Left ventricle myocardium superior (tissue), 1 donor: ENCODE data around the gene PRRG2. TPM values are rescaled to one million over a fixed set of nuclear protein-coding genes. Genes with fewer than 3 reads are reported as not detected.

Source experiments
- ATAC-seq: fragments of 200-7000 bp; cut with Tn5 transposase; one replicate; pipeline ENCODE4 v1.9.1; 2020; ENCODE audit warnings: mild to moderate bottlenecking, moderate library complexity
- DNase-seq: peaks from one replicate; pipeline ENCODE4 v3.0.0-alpha.2; 2020
- intact Hi-C: fragments of 100-400 bp; cut with micrococcal nuclease; formaldehyde crosslinking; loops from one replicate; pipeline ENCODE4 v1.11.0; 2022
- total RNA-seq: library from RNA; stranded (reverse); fragmentation: NEBNext Ultra II Directional; extraction: Animal tissue kit (Norgen Biotek cat#: 25700); gene quantifications from one replicate; pipeline ENCODE4 v1.2.1, GENCODE V29; 2021
- donor health status: DM: no; HTN: yes; CAD: no; lungs with severe emphysema.

Gene PRRG2
- total RNA-seq, 1 donor from 2014 or later, result 1.3 TPM

DNA sequence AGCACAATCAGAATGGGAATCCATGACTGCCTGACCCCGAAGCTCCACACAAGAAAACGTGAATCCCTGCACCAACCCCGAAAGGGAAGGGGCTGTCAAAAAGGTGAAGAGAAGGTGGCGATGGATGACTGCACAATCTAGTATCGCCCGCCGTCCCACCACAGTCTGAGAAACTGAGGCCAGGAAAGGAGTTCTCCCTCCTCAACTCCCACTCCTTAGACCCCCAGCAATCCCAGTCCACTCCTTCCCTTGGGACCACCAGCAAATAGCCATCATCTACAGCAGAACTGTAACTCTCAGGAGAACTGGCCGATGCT, 1.2 kb upstream of the PRRG2 start:
- intact Hi-C loops, result no loop called here
- ATAC-seq (peak; percentile 4), DNase-seq (no peak)

DNA sequence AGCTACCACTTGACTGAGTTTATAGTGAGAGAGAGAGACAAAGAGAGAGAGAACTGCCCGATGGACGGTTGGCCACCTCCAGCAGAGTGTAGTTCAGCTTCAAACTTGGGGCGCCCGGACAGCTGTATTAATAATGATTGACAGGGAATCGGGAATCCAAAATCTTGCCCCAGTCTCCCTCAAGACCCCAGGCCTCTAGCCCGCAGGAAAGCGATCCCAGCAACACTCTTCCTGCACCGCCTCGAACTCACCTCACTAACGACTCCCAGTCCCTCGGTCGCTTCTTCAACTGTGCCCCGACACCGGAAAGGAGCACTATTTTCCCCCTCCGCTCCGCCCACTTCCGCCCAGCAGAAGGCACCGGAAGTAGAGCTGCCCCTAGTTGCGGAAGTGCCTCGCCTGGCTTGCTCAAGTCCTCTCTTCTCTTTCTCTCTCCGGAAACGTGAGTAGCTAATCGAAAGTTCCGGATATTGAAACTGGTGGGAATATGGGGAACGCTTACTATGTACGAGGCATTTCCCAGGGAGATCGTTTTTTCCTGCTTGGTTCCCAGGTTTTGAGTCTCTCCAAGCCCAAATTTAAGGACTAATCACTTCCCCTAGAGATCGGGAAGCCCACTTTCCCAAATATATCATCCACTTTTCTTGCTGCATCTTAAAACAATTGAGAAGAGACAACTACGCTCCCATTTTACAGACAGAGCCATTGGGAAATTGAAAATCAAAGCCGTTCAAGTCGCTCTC, 681 bp upstream of the PRRG2 start, which contains the start of gene NOSIP:
Gene NOSIP (minus strand): TSS at position 293 of the 743 bp plus-strand sequence. CDS start 19,865 bp downstream, outside the sequence.
- intact Hi-C loops, result no loop called here
- ATAC-seq (peak; percentile 98), DNase-seq (peak; percentile 95)

DNA sequence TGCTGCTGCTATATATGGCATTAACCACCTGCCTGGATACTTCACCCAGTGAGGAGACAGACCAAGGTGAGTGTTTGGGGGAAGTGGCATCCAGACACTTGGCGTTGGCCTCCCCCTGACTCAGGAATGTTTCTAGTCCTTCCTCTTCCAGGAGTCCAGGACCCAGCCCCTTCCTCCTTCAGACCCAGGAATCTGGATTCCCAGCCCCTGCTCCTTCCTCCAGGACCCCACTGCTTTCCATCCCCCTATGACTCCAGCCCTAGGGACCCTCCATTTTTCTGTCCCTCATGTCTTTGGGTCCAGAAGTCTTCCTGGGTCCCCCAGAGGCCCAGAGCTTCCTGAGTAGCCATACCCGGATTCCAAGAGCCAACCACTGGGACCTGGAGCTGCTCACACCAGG, 2.1 kb downstream of the PRRG2 start:
- intact Hi-C loops, result no loop called here
- ATAC-seq (no peak), DNase-seq (no peak)

DNA sequence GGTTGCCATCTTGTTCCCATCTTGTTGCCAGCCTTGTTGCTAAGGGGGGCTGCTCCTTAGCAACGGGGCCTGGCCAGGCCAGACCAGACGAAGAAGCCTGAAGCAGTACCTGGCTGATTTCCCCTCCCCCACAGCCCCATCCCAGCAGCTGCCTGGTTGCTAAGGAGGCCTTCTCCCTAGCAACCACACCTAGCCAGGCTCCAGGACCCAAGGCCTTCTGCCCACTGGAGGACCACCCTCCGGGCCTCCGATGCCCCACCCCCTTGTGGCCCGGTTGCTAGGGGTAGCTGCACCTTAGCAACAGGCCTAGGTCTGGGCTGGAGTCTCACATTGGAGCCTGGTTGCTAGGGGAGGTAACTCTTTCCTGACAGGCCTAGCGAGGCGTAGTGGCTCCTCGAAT, 3.9 kb downstream of the PRRG2 start:
- DNase-seq (no peak), ATAC-seq (no peak)
- intact Hi-C loops, result no loop called here

DNA sequence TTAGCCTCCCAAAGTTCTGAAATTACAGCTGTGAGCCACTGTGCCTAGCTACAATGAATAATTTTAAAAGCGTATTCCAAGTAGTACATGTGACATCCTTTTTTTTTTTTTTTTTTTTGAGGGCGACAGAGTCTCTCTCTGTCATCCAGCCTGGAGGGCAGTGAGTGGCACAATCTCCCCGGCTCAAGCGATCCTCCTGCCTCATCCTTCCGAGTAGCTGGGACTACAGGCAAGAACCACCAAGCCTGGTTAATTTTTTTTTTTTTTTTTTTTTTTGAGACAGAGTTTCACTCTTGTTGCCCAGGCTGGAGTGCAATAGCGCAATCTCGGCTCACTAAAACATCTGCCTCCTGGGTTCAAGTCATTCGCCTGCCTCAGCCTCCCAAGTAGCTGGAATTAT, 6.1 kb downstream of the PRRG2 start:
- ATAC-seq, result no peak
- no peak for DNase-seq

DNA sequence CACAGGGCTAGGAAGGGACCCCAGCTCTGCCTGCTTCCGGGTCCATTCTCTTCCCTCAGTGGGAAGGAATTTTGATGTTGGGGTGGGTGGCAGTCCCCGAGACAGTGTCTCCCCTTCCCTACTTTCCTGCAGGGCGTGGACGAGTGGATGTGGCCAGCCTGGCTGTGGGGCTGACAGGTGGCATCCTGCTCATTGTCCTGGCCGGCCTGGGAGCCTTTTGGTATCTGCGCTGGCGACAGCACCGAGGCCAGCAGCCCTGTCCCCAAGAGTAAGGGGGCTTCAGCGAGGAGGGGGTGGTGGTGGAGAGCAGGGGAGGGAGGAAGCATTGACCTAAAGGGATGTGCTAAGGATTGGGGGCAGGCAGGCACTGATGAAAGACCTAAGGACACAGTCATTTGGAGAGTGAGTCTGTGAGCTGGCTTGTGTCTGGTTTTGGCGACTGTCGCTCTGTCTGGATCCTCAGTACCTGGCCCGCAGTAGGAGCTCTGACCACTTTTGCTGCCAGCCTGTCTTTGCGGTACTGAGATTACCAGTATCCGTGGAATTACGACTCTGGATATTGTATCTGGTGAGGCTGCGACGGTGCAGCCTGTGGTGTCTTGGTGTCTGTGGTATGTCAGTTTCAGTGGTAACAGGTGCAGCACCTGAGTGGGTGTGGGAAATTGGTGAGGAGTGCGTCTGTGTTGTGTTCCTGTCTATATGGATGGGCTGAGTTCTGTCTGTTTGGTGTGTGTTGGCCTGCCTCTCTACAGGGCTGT, 7.4 kb downstream of the PRRG2 start:
- intact Hi-C loops, result no loop called here
- ATAC-seq (no peak), DNase-seq (no peak)

More for the DNA sequence above, 6.1 kb downstream of the PRRG2 start:
- intact Hi-C loops, result no loop called here

DNA sequence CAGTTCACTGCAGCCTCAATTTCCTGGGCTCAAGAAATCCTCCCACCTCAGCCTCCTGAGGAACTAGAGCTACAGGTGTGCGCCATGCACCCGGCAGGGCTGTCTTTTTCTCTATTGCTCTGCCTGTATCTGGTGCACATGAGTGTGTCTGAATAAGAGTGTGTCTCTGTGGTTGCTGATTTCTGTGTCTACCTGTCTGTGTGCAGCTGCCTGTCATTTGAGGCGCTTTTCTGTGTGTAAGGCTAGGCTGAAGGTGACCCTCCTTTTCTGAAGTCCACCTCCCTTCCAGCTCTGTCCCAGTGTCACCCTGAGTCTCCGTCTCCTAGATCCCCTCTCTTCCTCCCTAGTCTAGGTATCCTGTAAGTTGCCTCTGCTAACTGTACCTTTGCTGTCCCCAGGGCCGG, 8.4 kb downstream of the PRRG2 start:
- intact Hi-C loops, result no loop called here
- ATAC-seq (no peak), DNase-seq (no peak)

DNA sequence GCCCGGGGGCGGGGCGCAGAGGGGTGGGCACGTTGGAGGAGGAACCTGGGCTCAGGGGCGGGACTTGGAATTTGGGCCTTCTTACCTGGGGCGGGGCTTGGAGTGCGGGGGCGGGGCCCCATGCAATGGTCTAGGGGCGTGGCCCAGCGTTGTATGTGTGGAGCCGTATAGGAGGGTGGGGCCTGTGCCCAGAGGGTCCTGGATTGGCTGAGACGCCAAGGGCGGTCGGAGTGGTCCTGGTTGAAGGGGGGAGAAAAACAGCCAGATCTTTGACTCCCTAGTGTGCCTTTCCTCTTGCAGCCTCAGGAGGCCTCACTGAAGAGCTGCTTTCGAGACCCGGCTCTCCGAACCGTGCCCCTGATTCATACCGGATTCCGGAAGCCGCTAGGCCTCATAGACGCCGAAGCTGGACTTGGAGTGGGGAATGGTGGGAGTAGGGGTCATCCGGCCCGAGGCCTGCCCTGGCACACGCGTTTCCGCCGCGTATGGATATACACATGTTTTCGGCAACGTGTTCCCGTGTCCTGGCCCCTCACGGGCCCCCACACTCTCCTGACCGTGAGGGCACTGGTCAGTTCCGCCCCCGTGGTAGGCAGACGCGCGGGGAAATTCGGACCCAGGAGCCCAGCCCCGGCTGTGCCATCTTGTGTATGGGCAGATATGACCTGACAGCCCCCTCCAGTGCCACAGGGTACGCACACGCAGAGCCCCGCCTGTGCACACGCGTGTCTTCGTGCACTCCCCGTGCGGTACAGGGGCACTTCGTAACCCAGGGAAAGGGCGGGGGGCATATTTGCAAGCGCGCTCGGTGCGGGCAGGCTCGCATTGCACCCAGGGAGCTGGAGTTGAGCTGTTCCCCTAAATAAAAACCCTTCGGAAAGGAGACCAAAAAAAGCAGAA, 9.2 kb downstream of the PRRG2 start:
- intact Hi-C loops, result no loop called here
- DNase-seq (peak; percentile 97), ATAC-seq (peak; percentile 84)

DNA sequence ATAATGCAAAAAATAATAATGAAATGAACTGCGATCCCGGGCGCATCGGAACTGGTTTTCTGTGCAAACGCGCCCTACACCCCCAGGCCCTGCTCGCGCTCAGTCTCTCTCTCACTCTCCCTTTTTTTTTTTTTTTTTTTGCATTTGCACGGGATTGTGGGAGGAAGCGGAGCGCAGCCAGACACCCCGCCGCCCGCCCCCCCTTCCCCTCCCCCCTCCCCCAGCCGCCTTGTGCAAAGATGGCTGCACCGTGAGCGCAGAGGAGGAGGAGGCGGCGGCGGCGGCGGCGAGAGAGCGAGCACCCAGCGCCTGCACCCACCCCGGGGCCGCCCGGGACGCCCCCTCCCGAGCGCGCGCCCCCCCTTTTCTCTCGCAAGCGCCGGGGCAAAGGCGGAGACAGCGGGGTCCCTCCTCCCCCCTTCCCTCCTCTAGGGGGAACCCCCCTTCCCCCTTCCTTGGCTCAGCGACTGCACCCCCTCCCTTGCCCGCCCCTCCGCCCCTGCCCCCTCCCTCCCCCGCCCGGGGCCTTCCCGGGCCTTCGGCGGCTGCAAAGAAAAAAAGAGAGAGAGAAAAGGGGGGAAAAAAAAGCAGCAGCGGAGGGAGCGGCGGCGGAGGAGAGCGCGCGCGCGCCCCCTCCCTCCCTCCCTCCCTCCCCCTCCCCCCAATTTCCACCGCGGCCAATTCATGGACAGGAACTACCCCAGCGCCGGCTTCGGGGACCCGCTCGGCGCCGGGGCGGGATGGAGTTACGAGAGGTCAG, 10.0 kb downstream of the PRRG2 start, which contains the start of gene PRR12:
Gene PRR12 (plus strand): TSS at position 212 of the 760 bp plus-strand sequence. CDS start 473 bp downstream, at position 685.
- DNase-seq (peak; percentile 77), ATAC-seq (peak; percentile 69)
- intact Hi-C loops, result no loop called here

DNA sequence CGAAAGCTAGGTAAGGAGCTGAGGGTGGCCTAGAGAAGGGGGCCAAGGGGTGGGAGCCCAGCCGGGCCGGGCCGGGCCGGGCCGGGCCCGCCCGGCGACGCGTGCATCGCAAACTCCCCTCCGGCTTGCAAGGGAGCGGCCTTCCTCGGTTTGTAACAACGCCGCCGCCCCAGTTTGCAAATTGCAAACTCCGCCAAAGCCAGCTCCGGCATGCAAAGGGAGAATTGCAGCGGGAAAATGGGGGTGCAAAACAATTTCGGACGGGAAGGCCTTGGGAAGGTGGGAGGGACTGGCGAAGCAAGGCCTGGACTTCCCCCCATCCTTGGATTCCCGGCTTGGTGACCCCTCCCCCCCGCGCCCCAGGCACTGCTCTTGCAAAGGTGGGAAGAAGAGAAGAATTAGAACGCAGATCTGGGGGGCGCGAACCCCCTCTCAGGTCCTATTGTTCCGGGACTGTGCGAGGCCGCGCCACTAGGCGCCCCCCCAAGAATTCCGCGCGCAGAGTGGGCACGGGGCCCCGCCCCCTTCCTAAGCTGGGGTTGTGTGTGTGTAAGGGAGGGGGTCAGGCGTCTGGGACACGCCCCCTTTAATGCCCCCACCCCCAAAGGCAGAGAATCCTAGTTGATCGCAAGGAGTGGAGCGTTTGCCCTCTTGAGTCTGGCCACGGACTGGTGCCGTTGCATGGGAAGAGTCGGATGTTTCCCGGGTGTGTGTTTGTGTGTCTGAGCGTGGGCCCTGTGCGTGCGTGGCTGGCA, 10.8 kb downstream of the PRRG2 start:
- ATAC-seq, result peak; percentile 2
- intact Hi-C loops, result no loop called here
- DNase-seq, result peak; percentile 65

DNA sequence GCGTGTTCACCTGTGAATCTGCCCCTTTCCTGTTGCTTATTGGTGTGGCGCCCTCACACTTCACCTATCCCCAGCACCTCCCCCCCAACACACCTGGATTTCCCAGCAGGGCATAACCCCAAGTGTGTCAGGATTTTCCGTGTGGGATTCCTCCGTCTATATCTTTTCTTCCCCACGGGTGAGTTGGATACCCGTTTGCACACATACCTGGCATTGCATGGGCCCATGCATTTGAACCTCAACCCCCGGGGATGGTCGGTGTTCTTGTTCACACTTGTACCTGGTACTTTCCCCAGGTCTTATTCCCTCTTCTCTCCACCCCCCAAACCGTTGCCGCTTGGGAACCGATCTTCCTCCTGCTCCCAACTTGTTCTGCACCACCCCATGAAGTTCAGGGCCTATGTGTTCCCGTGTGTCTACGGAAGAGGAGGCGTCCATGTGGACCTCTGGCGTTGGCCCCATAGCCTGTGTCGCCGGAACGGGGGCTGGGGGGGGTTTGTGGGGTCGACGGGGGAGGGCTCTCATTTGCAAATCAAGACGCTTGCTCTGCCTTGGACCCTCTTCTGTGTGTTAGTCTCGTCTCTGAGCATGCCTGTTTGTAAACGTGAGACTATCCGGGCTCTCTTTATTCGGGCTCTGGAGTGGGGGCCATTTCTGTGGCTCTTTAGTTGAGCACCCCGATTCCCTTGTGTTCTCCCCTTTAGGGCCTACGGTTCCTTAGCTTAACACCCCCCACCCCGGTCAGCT, 11.5 kb downstream of the PRRG2 start:
- intact Hi-C loops, result no loop called here
- ATAC-seq, result no peak
- no peak for DNase-seq

DNA sequence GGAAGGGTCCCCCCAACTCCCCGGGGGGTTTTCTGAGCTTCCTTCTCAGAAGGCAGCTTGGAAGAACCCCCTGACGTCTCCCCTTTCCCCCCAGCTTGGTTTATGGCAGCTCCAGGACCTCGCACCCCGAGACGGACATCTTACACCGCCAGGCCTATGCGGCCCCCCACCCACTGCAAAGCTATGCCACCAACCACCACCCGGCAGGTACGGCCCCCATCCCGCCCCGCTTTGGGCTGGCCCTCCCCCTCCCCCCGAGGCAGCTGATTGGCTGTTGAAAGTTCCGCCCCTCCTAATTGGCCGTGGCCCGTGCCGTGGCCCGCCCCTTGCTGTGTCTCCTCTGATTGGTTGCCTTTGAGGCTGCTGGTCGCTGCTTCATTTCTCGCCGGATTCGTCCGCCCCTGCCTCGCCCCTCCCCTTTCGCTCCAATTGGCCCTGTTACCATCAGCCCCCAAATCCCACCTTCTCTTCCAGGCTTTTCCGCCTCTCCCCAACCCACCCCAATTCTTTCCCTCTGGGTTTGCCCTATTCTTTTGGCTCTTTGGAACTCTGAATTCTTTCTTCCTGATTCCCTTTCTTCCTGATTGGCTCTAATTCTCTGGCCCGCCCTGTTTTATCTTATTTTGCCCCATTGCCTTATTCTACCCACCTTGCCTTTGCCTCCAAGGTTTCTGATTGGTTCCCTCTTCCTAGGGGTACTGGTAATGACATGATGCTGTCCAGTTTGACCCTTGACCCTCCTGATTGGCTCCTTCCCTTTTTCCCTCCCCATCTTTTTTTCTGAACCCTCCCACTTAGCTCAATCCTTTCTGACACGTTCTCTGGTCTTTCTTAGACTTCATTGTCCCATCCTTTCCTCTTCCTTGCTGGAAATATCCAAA, 12.4 kb downstream of the PRRG2 start:
- intact Hi-C loops, result no loop called here
- ATAC-seq, result peak; percentile 61
- DNase-seq, result peak; percentile 95

DNA sequence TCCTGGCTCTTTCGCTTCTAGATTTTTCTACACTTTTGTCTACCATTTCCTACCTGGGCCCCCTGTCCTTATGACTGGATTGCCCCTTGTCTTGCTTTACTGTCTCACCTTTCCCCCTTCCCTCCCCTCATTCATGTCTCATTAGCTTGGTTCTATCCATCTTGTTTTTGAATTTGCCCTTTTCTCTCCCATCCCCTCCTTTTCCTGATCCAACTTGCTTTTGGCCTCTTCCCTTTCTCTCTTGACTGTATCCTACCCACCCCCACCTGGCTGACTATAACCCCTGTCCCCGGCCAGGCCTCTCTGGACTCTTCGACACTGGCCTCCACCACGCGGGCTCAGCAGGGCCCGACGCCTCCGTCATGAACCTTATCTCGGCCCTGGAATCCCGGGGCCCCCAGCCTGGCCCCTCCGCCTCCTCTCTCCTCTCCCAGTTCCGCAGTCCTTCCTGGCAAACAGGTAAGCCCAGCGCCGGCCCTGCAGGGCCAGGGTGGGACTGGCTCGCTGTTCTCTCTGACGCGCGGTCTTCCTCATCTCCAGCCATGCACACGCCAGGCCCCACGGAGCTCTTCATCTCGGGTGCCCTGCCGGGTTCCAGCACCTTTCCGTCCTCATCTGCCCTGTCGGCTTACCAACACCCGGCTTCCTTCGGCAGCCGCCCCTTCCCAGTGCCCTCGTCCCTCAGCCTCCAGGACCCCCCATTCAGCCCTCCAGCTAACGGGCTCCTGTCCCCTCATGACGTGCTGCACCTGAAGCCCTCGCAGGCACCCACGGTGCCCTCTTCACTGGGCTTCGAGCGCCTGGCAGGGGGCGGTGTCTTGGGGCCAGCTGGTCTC, 13.3 kb downstream of the PRRG2 start:
- DNase-seq (no peak), ATAC-seq (no peak)
- intact Hi-C loops, result no loop called here

DNA sequence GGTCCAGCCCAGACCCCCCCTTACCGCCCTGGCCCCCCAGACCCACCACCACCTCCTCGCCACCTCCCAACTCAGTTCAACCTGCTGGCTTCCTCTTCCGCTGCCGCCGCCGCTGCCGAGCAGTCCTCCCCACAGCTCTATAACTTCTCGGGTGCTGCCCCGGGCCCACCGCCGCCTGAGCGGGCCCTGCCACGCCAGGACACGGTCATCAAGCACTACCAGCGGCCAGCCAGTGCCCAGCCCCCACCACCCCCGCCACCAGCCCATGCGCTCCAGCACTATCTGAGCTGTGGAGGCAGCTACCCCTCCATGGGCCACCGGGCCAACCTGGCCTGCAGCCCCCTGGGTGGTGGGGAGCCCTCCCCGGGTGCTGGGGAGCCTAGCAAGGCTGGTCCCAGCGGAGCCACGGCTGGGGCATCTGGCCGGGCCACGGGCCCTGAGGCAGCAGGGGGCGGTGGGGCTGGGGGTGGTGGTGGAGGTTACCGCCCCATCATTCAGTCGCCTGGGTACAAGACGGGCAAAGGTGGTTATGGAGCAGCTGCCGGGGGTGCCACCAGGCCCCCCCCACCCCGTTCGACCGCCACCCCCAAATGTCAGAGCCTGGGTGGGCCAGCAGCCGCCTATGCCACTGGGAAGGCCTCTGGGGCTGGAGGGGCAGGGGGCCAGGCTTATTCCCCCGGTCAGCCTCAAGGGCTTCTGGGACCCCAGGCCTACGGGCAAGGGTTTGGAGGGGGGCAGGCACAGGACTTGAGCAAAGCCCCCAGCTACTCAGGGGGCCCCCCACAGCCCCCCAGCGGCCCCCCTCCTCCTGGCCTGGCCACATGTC, 14.1 kb downstream of the PRRG2 start:
- intact Hi-C loops, result no loop called here
- ATAC-seq (no peak), DNase-seq (no peak)

DNA sequence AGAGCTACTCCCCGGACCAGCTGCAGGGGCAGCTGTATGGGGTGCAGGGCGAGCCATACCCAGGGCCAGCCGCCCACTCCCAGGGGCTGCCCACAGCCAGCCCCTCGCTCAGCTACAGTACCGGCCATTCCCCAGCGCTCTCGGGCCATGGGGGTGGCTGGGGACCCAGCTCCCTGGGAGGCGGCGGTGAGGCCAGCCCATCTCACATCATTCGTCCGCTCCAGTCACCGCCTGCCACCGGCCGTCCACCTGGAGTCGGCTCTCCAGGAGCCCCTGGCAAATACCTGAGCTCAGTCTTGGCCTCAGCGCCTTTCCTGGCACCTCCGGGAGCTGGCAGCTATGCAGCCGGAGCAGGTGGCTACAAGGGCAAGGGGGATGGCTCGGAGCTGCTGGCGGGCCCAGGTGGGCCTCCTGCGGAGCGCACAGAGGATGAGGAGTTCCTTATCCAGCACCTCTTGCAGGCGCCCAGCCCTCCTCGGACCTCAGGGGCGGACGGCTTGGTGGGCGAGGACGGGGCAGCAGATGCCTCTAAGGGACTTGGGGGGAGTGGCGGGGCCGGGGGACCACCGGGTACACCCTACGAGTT, 14.8 kb downstream of the PRRG2 start:
- DNase-seq (no peak), ATAC-seq (no peak)
- intact Hi-C loops, result no loop called here
